GM21526 (cell line): ENCODE results near the gene PPM1E.

Source experiments
- ATAC-seq: cut with Tn5 transposase; IDR thresholded peaks from one replicate; pipeline ENCODE4 v1.9.1; 2021; ENCODE audit warnings: moderate library complexity; ENCODE audit not compliant: unreplicated experiment, low FRiP score

The PPM1E gene

GRCh38 chr17:59026176-59026939 is 270.7 kb downstream of the PPM1E start:
- ATAC-seq = no peak

- ATAC-seq = no peak
Observed at GRCh38 chr17:59027750-59028149, 272.1 kb downstream of the PPM1E start.

GRCh38 chr17:59028328-59028727 is 272.7 kb downstream of the PPM1E start:
- no peak for ATAC-seq

DNA sequence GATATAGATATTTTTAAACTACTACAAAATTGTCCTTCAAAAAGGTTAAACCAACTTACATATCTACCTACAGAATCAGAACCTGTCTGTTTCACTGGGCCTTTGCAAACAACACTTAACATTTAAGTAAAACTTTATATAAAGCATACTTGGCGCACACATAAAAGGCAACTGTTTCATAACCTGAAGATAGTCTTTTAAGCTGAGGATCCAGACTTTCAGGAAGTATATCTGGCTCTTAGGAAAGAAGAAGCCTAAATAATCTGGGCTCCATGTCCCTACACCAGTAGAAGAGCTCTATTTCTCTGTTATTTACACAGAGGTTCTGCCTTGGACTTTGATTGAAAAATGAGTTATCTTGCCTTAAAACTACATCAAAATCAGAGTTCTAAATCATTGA is 275.2 kb downstream of the PPM1E start:
- ATAC-seq = no peak
